Activated T-cell treated with anti-CD3 and anti-CD28 coated beads, Interleukin-2, amount 50 U/mL, for 72 hours (primary cell): ENCODE results near the gene DYNC2LI1. TPM values are rescaled to one million over a fixed set of nuclear protein-coding genes. Genes with fewer than 3 reads are reported as not detected.
A peak's percentile ranks its signal among the peaks of the same experiment; 100 is the strongest.
"Not testable (repeated sequence)": the region's sequence is repeated elsewhere in the genome, so short reads cannot be mapped to it uniquely, and the experiment has no call there.

Experiments used
- ATAC-seq, 2 donors: fragments of 150-1000 bp; cut with Tn5 transposase; replicated peaks in 1 of 2; 2 replicates each; pipeline ENCODE4 v1.10.0; 2021; ENCODE audit warnings: moderate library complexity in 2 of 2, mild to moderate bottlenecking in 1 of 2
- DNase-seq, 2 donors: peaks; one replicate each; pipeline ENCODE4 v3.0.0; 2021 to 2022; ENCODE audit warnings: mixed read lengths in 1 of 2
- H3K27ac Mint-ChIP-seq: one replicate; pipeline ENCODE4 v1.8.0; 2022; ENCODE audit warnings: mild to moderate bottlenecking, moderate library complexity, mixed read lengths
- H3K27me3 Mint-ChIP-seq: one replicate; pipeline ENCODE4 v1.8.0; 2022; ENCODE audit warnings: low read depth, mixed read lengths
- H3K36me3 Mint-ChIP-seq, 2 donors: one replicate each; pipeline ENCODE4 v1.8.0; 2022; ENCODE audit warnings: mixed read lengths in 2 of 2, mild to moderate bottlenecking in 1 of 2; ENCODE audit not compliant: insufficient read depth in 2 of 2
- H3K4me1 Mint-ChIP-seq: one replicate; pipeline ENCODE4 v1.8.0; 2022; ENCODE audit warnings: low read depth, mixed read lengths
- H3K4me3 Mint-ChIP-seq, 2 donors: one replicate each; pipeline ENCODE4 v1.8.0; 2022; ENCODE audit warnings: mild to moderate bottlenecking in 2 of 2, mixed read lengths in 2 of 2, moderate library complexity in 2 of 2
- H3K9me3 Mint-ChIP-seq, 2 donors: one replicate each; pipeline ENCODE4 v1.8.0; 2022; ENCODE audit warnings: mixed read lengths in 2 of 2
- total RNA-seq, 2 donors: library from RNA; stranded (reverse); gene quantifications; one replicate each; pipeline ENCODE4 v1.2.3, GENCODE V29; 2022

Gene DYNC2LI1
- total RNA-seq = 10 to 100 TPM; 31.9 to 34.6 TPM

GRCh38 chr2:43773876-43774613 lies at the start of gene DYNC2LI1:
Gene DYNC2LI1 (plus strand): TSS chr2:43774039. CDS start chr2:43774139, 100 bp downstream.
- no peaks in the 10 kb centered on the region for H3K9me3 Mint-ChIP-seq
- peaks cover 0 to 6% of the 10 kb centered on the region in 2 donors for H3K36me3 Mint-ChIP-seq
- peak within 1 kb of the TSS; percentile 99 for H3K4me3 Mint-ChIP-seq
- H3K4me1 Mint-ChIP-seq = peaks cover 29% of the 10 kb centered on the region
- peak within 1 kb of the TSS; percentile 95 for H3K27ac Mint-ChIP-seq
- DNase-seq (peak; percentile 85 to 86), ATAC-seq (peak; percentile 91 to 94)
- H3K27me3 Mint-ChIP-seq = peaks cover 5% of the 10 kb centered on the region

GRCh38 chr2:43724728-43725526 lies 48.9 kb upstream of the DYNC2LI1 start:
- H3K9me3 Mint-ChIP-seq = no peaks in the 10 kb centered on the region
- H3K27me3 Mint-ChIP-seq = no peaks in the 10 kb centered on the region
- ATAC-seq = no peak
- no peak for DNase-seq
- H3K4me3 Mint-ChIP-seq = no peak overlapping the region
- H3K27ac Mint-ChIP-seq = no peak overlapping the region
- H3K4me1 Mint-ChIP-seq = no peaks in the 10 kb centered on the region
- H3K36me3 Mint-ChIP-seq = no peaks in the 10 kb centered on the region

GRCh38 chr2:43725711-43726246 lies 48.1 kb upstream of the DYNC2LI1 start:
- Mint-ChIP-seq H3K4me1 (no peaks in the 10 kb centered on the region), H3K27me3 (no peaks in the 10 kb centered on the region), H3K4me3 (no peak overlapping the region), H3K36me3 (no peaks in the 10 kb centered on the region), H3K27ac (no peak overlapping the region), H3K9me3 (no peaks in the 10 kb centered on the region)
- DNase-seq (no peak), ATAC-seq (no peak)

GRCh38 chr2:43726961-43727633 lies 46.7 kb upstream of the DYNC2LI1 start:
- DNase-seq, H3K36me3 Mint-ChIP-seq, H3K27me3 Mint-ChIP-seq, H3K9me3 Mint-ChIP-seq, H3K4me3 Mint-ChIP-seq, H3K27ac Mint-ChIP-seq, ATAC-seq, H3K4me1 Mint-ChIP-seq: not testable (repeated sequence)

- DNase-seq (no peak), ATAC-seq (no peak)
- Mint-ChIP-seq H3K9me3 (no peaks in the 10 kb centered on the region), H3K4me1 (no peaks in the 10 kb centered on the region), H3K36me3 (no peaks in the 10 kb centered on the region), H3K4me3 (no peak overlapping the region), H3K27ac (no peak overlapping the region), H3K27me3 (no peaks in the 10 kb centered on the region)
Observed at GRCh38 chr2:43727634-43728014, 46.2 kb upstream of the DYNC2LI1 start.

- Mint-ChIP-seq H3K27ac (no peak overlapping the region), H3K4me1 (no peaks in the 10 kb centered on the region), H3K27me3 (no peaks in the 10 kb centered on the region), H3K9me3 (no peaks in the 10 kb centered on the region), H3K36me3 (peaks cover 0 to 1% of the 10 kb centered on the region in 2 donors), H3K4me3 (no peak overlapping the region)
- DNase-seq = no peak
- ATAC-seq = no peak
Observed at GRCh38 chr2:43729491-43730174, 44.2 kb upstream of the DYNC2LI1 start.

GRCh38 chr2:43731211-43731610 lies 42.6 kb upstream of the DYNC2LI1 start:
- DNase-seq = no peak
- H3K4me1 Mint-ChIP-seq = no peaks in the 10 kb centered on the region
- no peak overlapping the region for H3K27ac Mint-ChIP-seq
- no peak for ATAC-seq
- H3K36me3 Mint-ChIP-seq = peaks cover 0 to 1% of the 10 kb centered on the region in 2 donors
- no peak overlapping the region for H3K4me3 Mint-ChIP-seq
- H3K27me3 Mint-ChIP-seq = peaks cover 5% of the 10 kb centered on the region
- H3K9me3 Mint-ChIP-seq = no peaks in the 10 kb centered on the region

GRCh38 chr2:43736637-43737036 lies 37.2 kb upstream of the DYNC2LI1 start:
- ATAC-seq (no peak), DNase-seq (no peak)
- peaks cover 14% of the 10 kb centered on the region for H3K27me3 Mint-ChIP-seq
- H3K36me3 Mint-ChIP-seq = peaks cover 0 to 1% of the 10 kb centered on the region in 2 donors
- H3K4me3 Mint-ChIP-seq = no peak overlapping the region
- H3K9me3 Mint-ChIP-seq = no peaks in the 10 kb centered on the region
- H3K27ac Mint-ChIP-seq = no peak overlapping the region
- no peaks in the 10 kb centered on the region for H3K4me1 Mint-ChIP-seq

GRCh38 chr2:43737097-43737854 lies 36.6 kb upstream of the DYNC2LI1 start:
- peaks cover 0 to 1% of the 10 kb centered on the region in 2 donors for H3K36me3 Mint-ChIP-seq
- H3K27me3 Mint-ChIP-seq = peaks cover 14% of the 10 kb centered on the region
- H3K4me1 Mint-ChIP-seq = no peaks in the 10 kb centered on the region
- no peak for DNase-seq
- H3K9me3 Mint-ChIP-seq = no peaks in the 10 kb centered on the region
- no peak overlapping the region for H3K4me3 Mint-ChIP-seq
- no peak overlapping the region for H3K27ac Mint-ChIP-seq
- peak in 1 of 2 donors; percentile 23 for ATAC-seq

GRCh38 chr2:43737855-43738254 lies 36.0 kb upstream of the DYNC2LI1 start:
- Mint-ChIP-seq H3K27ac (no peak overlapping the region), H3K9me3 (no peaks in the 10 kb centered on the region), H3K4me3 (no peak overlapping the region), H3K36me3 (peaks cover 0 to 1% of the 10 kb centered on the region in 2 donors), H3K4me1 (no peaks in the 10 kb centered on the region), H3K27me3 (peaks cover 14% of the 10 kb centered on the region)
- DNase-seq = no peak
- no peak for ATAC-seq

- H3K9me3 Mint-ChIP-seq = no peaks in the 10 kb centered on the region
- H3K4me3 Mint-ChIP-seq = no peak overlapping the region
- H3K36me3 Mint-ChIP-seq = peaks cover 0 to under 1% of the 10 kb centered on the region in 2 donors
- ATAC-seq (no peak), DNase-seq (no peak)
- H3K4me1 Mint-ChIP-seq = no peaks in the 10 kb centered on the region
- peaks cover 14% of the 10 kb centered on the region for H3K27me3 Mint-ChIP-seq
- no peak overlapping the region for H3K27ac Mint-ChIP-seq
Observed at GRCh38 chr2:43738257-43738656, 35.6 kb upstream of the DYNC2LI1 start.

GRCh38 chr2:43743706-43744105 lies 30.1 kb upstream of the DYNC2LI1 start:
- H3K36me3 Mint-ChIP-seq = no peaks in the 10 kb centered on the region
- H3K4me1 Mint-ChIP-seq = no peaks in the 10 kb centered on the region
- ATAC-seq (no peak), DNase-seq (no peak)
- no peaks in the 10 kb centered on the region for H3K9me3 Mint-ChIP-seq
- H3K4me3 Mint-ChIP-seq = no peak overlapping the region
- H3K27ac Mint-ChIP-seq = no peak overlapping the region
- H3K27me3 Mint-ChIP-seq = peaks cover 5% of the 10 kb centered on the region
